ENCODE data around the gene PODXL2. TPM values are rescaled to one million over a fixed set of nuclear protein-coding genes. Genes with fewer than 3 reads are reported as not detected.
"Not testable (repeated sequence)": the region's sequence is repeated elsewhere in the genome, so short reads cannot be mapped to it uniquely, and the experiment has no call there.

Gene PODXL2
- total RNA-seq, 1 experiment from 2014 or later, result 73.2 TPM

- DNase-seq (ENCODE audit: low read depth), result no peak
These were observed 24.3 kb upstream of the PODXL2 start for GRCh38 chr3:127604546-127605165.

GRCh38 chr3:127605547-127605946, 23.4 kb upstream of the PODXL2 start:
- DNase-seq (ENCODE audit: low read depth), result not testable (repeated sequence)

DNA sequence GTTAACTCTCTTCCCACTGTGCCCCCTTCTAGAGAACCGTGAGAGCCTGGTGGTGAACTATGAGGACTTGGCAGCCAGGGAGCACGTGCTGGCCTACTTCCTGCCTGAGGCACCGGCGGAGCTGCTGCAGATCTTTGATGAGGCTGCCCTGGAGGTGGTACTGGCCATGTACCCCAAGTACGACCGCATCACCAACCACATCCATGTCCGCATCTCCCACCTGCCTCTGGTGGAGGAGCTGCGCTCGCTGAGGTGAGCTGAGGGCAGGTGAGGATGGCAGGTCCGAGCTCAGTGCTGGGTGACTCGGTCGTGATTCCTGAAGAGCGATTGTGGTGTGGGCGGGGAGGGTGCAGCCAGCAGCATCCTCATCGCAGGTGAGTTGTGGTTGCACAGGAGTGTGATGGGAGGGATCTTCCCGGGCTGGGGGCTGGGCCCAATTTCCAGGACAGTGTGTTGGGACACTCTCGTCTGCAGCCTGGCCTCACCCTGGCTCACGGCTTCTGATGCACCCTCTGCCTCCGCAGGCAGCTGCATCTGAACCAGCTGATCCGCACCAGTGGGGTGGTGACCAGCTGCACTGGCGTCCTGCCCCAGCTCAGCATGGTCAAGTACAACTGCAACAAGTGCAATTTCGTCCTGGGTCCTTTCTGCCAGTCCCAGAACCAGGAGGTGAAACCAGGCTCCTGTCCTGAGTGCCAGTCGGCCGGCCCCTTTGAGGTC, 22.7 kb upstream of the PODXL2 start:
- no peak for DNase-seq (ENCODE audit: low read depth)

DNA sequence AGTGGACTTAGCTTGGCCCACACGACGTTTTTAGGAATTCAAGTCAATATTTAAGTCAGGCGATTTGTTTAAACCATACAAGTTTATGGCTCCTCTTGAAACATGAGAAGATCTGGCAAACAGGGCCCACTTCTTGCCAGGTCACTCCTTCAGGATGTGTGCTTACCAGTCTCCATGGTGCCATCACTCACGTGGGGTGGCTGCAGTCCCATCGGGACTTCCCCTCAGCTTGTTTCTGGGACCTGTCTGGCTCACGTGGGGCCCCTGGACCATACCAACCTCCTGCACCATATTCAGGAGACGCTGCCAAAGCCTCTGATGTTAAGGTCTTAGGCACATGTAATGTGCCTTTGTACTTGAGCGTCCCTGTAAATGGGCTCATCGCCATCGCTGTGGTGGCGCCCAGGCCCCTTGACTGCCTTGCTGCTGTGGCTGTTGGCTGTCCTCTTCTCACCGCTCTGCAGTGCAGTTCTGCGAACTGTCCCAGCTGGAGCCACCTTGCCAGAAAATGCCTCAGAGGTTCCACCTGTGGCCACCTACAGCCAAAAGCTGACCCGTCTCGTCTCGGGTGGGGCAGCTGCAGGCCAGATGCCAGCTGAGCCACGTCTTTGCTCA, 21.9 kb upstream of the PODXL2 start:
- no peak for DNase-seq (ENCODE audit: low read depth)

GRCh38 chr3:127607675-127608361, 21.2 kb upstream of the PODXL2 start:
- no peak for DNase-seq (ENCODE audit: low read depth)

DNA sequence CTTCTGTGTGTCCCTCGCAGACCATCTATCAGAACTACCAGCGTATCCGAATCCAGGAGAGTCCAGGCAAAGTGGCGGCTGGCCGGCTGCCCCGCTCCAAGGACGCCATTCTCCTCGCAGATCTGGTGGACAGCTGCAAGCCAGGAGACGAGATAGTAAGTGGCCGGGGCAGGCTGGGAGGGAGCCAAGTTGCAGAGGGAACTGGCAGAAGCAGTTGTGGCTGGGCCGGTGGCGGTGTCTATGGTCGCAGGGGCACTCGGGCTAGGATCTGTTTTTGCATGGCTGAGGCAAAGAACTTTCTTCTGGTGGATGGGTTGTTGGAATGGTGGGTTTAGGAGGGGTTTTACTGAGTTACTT, 20.6 kb upstream of the PODXL2 start:
- DNase-seq (ENCODE audit: low read depth), result no peak

DNA sequence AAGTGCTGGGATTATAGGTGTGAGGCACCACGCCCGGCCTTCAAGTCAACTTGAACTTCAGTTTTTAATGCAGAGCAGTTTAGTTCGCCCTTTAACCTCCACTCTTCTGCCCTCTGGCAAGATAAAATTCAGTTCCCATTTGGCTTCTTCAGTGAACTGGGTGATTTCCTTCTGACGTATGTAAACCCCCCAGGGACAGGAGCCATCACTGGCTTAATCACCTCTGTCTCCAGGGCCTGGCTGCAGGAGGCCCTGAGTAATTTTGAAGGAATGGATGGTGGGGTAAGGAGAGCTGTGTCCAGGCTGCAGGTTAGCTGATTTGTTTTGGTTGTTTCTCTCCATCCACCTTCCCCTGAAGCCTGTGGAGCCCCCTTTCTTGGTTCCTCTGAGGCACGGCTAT, 18.9 kb upstream of the PODXL2 start:
- DNase-seq (ENCODE audit: low read depth), result no peak

DNA sequence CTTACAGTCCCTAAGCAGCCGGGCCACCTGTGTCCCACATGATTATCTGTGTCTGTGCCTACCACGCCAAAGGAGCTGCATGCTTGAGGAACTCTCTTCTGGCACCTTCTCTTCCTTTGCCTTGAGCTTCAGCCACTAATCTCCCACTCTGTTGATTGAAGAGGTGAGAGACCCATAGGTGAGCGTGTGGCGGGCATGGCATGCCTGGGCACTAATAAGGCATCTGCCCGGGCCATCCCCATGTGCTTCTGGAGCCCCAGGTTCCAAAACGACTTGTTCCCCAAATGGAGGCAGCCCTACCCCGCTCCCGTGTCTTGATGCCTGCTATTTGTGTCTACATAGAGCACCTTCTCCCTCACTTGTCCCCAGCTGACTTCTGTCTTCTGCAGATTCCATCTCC, 17.7 kb upstream of the PODXL2 start:
- no peak for DNase-seq (ENCODE audit: low read depth)

- DNase-seq (ENCODE audit: low read depth), result no peak
These were observed 16.0 kb upstream of the PODXL2 start for GRCh38 chr3:127612966-127613365.

GRCh38 chr3:127613406-127613805, 15.6 kb upstream of the PODXL2 start:
- DNase-seq (ENCODE audit: low read depth), result no peak

GRCh38 chr3:127614928-127615589, 13.9 kb upstream of the PODXL2 start:
- peak; percentile 30 for DNase-seq (ENCODE audit: low read depth)

GRCh38 chr3:127615631-127616305, 13.2 kb upstream of the PODXL2 start:
- no peak for DNase-seq (ENCODE audit: low read depth)

GRCh38 chr3:127616836-127617605, 12.0 kb upstream of the PODXL2 start:
- no peak for DNase-seq (ENCODE audit: low read depth)

DNA sequence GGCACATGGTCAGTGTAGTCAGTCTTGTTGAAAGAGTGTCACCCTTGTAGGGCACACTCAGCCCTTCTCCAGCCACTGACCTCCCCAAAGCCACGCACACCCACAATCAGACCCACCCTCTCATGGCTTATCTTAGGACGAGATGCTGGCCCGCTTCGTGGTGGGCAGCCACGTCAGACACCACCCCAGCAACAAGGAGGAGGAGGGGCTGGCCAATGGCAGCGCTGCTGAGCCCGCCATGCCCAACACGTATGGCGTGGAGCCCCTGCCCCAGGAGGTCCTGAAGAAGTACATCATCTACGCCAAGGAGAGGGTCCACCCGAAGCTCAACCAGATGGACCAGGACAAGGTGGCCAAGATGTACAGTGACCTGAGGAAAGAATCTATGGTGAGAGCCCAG, 10.1 kb upstream of the PODXL2 start:
- DNase-seq (ENCODE audit: low read depth), result no peak

DNA sequence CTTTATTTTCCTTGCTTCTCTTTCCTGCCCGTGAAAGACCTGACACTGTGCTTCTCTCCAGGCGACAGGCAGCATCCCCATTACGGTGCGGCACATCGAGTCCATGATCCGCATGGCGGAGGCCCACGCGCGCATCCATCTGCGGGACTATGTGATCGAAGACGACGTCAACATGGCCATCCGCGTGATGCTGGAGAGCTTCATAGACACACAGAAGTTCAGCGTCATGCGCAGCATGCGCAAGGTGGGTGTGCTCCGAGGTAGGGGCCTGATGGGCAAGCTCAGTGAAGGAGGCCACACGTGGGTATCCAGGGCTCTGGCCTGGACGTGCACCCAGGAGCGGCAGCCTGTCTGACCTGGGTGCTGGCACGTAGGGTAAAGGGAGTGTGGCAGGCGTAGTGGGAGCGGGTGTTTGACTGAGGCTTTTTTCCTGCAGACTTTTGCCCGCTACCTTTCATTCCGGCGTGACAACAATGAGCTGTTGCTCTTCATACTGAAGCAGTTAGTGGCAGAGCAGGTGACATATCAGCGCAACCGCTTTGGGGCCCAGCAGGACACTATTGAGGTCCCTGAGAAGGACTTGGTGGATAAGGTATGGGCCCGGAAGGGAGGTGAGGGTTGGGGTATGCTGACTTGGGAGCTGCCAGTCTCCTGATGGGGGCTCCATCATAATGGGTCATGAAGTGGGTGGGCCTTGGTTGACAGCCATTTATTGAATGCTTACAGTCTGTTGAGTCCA, 8.2 kb upstream of the PODXL2 start:
- no peak for DNase-seq (ENCODE audit: low read depth)

DNA sequence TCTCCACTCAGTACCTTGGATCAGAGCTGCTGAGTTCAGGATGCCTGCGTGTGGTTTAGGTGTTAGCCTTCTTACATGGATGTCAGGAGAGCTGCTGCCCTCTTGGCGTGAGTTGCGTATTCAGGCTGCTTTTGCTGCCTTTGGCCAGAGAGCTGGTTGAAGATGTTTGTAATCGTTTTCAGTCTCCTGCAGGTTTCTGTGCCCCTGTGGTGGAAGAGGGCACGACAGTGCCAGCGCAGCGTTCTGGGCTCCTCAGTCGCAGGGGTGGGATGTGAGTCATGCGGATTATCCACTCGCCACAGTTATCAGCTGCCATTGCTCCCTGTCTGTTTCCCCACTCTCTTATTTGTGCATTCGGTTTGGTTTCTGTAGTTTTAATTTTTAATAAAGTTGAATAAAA, 7.0 kb upstream of the PODXL2 start:
- DNase-seq (ENCODE audit: low read depth), result no peak

- no peak for DNase-seq (ENCODE audit: low read depth)
These were observed 6.0 kb upstream of the PODXL2 start for GRCh38 chr3:127622772-127623576.

- DNase-seq (ENCODE audit: low read depth), result no peak
These were observed 4.9 kb upstream of the PODXL2 start for GRCh38 chr3:127624063-127624462.

- no peak for DNase-seq (ENCODE audit: low read depth)
These were observed 3.2 kb upstream of the PODXL2 start for GRCh38 chr3:127625821-127626220.

Measured in HT1080 (cell line).